Measurements from ENCODE around the gene URAD.

The URAD gene

DNA sequence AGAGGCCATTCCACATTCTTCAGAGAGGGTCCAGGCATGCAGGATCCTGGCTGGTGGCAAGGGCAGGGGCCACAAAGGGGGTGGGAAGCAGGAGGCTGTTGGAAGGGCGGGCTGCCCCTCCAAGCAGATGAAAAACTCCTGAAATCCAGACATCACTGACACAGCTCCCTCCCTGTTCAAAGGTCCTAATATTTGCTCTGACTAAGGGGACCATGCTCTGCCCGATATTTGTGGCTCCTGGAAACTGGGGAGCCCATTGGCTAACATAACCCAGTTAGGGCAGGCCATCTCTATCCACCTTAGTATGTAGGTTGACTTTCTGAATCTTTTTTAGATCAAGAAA, 16.0 kb downstream of the URAD start:
- H3K27ac ChIP-seq (ENCODE audit: low read length) = no peak overlapping the region
- H3K4me2 ChIP-seq (ENCODE audit: insufficient read depth, low read length) = no peak overlapping the region
- H3K9ac ChIP-seq (ENCODE audit: low read depth, low read length) = no peak overlapping the region
- no peaks in the 10 kb centered on the region for H3K36me3 ChIP-seq (ENCODE audit: insufficient read depth, low read length)
- no peak overlapping the region for H2AFZ ChIP-seq (ENCODE audit: low read depth, low read length)
- no peak for TF ChIP-seq EZH2 (IDR thresholded peaks at IDR 0.05; ENCODE audit: borderline replicate concordance, low read depth, low read length, severe bottlenecking)
- TF ChIP-seq, protein P1, sequence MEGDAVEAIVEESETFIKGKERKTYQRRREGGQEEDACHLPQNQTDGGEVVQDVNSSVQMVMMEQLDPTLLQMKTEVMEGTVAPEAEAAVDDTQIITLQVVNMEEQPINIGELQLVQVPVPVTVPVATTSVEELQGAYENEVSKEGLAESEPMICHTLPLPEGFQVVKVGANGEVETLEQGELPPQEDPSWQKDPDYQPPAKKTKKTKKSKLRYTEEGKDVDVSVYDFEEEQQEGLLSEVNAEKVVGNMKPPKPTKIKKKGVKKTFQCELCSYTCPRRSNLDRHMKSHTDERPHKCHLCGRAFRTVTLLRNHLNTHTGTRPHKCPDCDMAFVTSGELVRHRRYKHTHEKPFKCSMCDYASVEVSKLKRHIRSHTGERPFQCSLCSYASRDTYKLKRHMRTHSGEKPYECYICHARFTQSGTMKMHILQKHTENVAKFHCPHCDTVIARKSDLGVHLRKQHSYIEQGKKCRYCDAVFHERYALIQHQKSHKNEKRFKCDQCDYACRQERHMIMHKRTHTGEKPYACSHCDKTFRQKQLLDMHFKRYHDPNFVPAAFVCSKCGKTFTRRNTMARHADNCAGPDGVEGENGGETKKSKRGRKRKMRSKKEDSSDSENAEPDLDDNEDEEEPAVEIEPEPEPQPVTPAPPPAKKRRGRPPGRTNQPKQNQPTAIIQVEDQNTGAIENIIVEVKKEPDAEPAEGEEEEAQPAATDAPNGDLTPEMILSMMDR (IDR thresholded peaks at IDR 0.05; ENCODE audit: borderline replicate concordance, extremely low read depth, low read length, poor library complexity, severe bottlenecking) = no peak
- H3K79me2 ChIP-seq (ENCODE audit: insufficient read depth, low read length) = no peaks in the 10 kb centered on the region
- ATAC-seq (ENCODE audit: insufficient read depth, low read depth) (no peak), DNase-seq (no peak)
- no peaks in the 10 kb centered on the region for H3K9me3 ChIP-seq (ENCODE audit: insufficient read depth, low read length, severe bottlenecking)
- H3K4me1 ChIP-seq (ENCODE audit: insufficient read depth, low read length) = no peaks in the 10 kb centered on the region
- no peaks in the 10 kb centered on the region for H4K20me1 ChIP-seq (ENCODE audit: insufficient read depth, low read length)
- no peaks in the 10 kb centered on the region for H3K27me3 ChIP-seq (ENCODE audit: insufficient read depth, low read length, poor library complexity)
- H3K4me3 ChIP-seq (ENCODE audit: low read depth in 1 of 2, low read length in 2 of 2) = no peak overlapping the region

DNA sequence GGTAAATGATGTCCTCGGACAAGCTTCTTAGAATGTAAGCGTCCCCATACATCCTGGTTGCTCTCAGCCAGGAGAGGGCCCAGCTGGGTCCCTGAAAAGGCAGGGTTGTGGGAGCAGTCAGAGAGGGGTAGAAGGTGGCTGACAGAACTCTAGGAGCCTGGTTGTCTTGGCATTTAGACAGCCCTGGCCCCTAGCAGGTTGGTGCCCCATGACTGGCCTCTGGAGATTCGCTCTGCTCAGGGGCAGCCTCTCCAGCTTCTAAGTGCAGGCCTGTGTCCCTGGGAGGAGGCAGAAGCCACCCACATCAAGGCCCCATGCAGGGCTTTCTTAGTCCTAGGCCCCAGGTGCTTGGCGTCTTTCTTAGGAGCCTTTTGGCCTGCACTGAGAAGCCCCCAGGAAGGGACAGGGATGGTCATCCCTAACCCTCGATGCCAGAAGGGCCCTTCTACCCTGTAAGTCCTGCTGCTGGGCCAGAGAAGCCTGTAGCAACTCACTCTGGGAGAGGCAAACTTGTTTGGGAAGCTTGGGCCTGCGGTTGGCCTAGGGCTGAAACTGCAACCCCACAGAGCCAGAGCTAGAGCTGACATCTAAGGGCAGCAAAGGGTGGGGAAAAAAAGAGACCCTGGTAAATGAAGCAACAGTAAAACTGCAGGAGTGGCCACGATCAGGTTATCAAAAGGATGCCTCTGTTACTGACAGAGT, 16.6 kb downstream of the URAD start:
- TF ChIP-seq, protein P1 (IDR thresholded peaks at IDR 0.05; ENCODE audit: borderline replicate concordance, extremely low read depth, low read length, poor library complexity, severe bottlenecking) = no peak
- TF ChIP-seq EZH2 (IDR thresholded peaks at IDR 0.05; ENCODE audit: borderline replicate concordance, low read depth, low read length, severe bottlenecking) = no peak
- no peaks in the 10 kb centered on the region for H3K4me1 ChIP-seq (ENCODE audit: insufficient read depth, low read length)
- no peaks in the 10 kb centered on the region for H3K79me2 ChIP-seq (ENCODE audit: insufficient read depth, low read length)
- no peak overlapping the region for H2AFZ ChIP-seq (ENCODE audit: low read depth, low read length)
- H3K9me3 ChIP-seq (ENCODE audit: insufficient read depth, low read length, severe bottlenecking) = no peaks in the 10 kb centered on the region
- no peak overlapping the region for H3K4me2 ChIP-seq (ENCODE audit: insufficient read depth, low read length)
- no peaks in the 10 kb centered on the region for H3K36me3 ChIP-seq (ENCODE audit: insufficient read depth, low read length)
- no peak overlapping the region for H3K9ac ChIP-seq (ENCODE audit: low read depth, low read length)
- H3K4me3 ChIP-seq (ENCODE audit: low read depth in 1 of 2, low read length in 2 of 2) = no peak overlapping the region
- no peak overlapping the region for H3K27ac ChIP-seq (ENCODE audit: low read length)
- ATAC-seq (ENCODE audit: insufficient read depth, low read depth) (no peak), DNase-seq (no peak)
- H3K27me3 ChIP-seq (ENCODE audit: insufficient read depth, low read length, poor library complexity) = no peaks in the 10 kb centered on the region
- no peaks in the 10 kb centered on the region for H4K20me1 ChIP-seq (ENCODE audit: insufficient read depth, low read length)

DNA sequence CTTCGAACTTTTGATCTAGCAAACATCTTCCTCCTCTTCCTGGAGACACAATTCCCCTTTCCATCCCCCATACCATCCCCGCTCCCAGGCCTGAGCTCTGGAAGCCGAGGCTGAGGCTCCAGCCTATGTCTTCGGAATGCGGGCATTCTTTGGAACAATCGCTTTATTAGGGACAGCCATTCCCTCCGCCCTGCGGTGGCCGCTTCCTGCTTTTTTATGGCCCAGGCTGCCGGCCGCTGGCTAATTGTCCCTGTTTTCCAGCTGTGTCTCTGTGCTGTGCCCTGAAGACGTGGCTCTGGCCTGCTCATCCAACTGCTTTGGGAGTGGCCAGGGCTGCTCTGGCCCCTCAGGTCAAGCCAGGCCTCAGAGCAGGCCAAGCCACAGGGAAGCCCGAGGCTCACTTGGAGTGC, 17.3 kb downstream of the URAD start:
- Histone ChIP-seq H3K9me3 (ENCODE audit: insufficient read depth, low read length, severe bottlenecking) (no peaks in the 10 kb centered on the region), H3K36me3 (ENCODE audit: insufficient read depth, low read length) (no peaks in the 10 kb centered on the region), H2AFZ (ENCODE audit: low read depth, low read length) (no peak overlapping the region), H3K4me3 (ENCODE audit: low read depth in 1 of 2, low read length in 2 of 2) (no peak overlapping the region), H3K9ac (ENCODE audit: low read depth, low read length) (no peak overlapping the region), H3K4me1 (ENCODE audit: insufficient read depth, low read length) (no peaks in the 10 kb centered on the region), H3K27ac (ENCODE audit: low read length) (no peak overlapping the region), H3K4me2 (ENCODE audit: insufficient read depth, low read length) (no peak overlapping the region), H3K79me2 (ENCODE audit: insufficient read depth, low read length) (no peaks in the 10 kb centered on the region), H4K20me1 (ENCODE audit: insufficient read depth, low read length) (no peaks in the 10 kb centered on the region), H3K27me3 (ENCODE audit: insufficient read depth, low read length, poor library complexity) (no peaks in the 10 kb centered on the region)
- TF ChIP-seq, protein P1 (IDR thresholded peaks at IDR 0.05; ENCODE audit: borderline replicate concordance, extremely low read depth, low read length, poor library complexity, severe bottlenecking) = no peak
- no peak for TF ChIP-seq EZH2 (IDR thresholded peaks at IDR 0.05; ENCODE audit: borderline replicate concordance, low read depth, low read length, severe bottlenecking)
- DNase-seq (no peak), ATAC-seq (ENCODE audit: insufficient read depth, low read depth) (no peak)

All from DND-41 (cell line).